ENCODE measurements around the gene SULT4A1. TPM values are rescaled to one million over a fixed set of nuclear protein-coding genes. Genes with fewer than 3 reads are reported as not detected.

The SULT4A1 gene
- total RNA-seq, 1 experiment from 2014 or later, result 12.6 TPM

DNA sequence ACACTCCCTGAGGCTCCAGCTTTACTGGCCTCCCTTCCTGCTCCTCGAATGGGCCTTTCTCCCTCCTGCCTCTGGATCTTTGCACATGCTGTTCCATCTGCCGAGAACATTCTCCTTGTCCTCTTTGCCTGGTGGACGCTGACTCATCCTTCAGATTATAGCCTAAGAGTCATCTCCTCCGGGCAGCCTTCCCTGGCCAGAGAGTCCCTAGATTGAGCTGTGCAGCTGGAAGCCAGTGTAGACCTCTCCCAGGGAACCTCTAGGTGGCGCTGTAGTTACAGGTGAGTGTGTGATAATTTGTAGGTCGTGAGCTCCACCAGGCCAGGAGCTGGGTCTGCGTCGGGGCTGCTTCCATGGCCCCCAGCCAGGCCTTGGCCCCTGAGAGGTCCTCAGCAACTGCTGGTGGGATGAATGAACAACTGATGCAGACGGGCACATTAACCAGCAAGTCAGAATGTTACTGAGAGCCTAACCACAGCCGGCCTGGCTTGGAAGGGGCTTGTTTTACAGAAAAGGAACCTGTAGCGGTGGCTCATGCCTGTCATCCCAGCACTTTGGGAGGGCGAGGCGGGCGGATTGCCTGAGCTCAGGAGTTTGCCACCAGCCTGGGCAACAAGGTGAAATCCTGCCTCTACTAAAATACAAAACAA, 20.8 kb upstream of the SULT4A1 start (continued):
- TF ChIP-seq, protein P1, sequence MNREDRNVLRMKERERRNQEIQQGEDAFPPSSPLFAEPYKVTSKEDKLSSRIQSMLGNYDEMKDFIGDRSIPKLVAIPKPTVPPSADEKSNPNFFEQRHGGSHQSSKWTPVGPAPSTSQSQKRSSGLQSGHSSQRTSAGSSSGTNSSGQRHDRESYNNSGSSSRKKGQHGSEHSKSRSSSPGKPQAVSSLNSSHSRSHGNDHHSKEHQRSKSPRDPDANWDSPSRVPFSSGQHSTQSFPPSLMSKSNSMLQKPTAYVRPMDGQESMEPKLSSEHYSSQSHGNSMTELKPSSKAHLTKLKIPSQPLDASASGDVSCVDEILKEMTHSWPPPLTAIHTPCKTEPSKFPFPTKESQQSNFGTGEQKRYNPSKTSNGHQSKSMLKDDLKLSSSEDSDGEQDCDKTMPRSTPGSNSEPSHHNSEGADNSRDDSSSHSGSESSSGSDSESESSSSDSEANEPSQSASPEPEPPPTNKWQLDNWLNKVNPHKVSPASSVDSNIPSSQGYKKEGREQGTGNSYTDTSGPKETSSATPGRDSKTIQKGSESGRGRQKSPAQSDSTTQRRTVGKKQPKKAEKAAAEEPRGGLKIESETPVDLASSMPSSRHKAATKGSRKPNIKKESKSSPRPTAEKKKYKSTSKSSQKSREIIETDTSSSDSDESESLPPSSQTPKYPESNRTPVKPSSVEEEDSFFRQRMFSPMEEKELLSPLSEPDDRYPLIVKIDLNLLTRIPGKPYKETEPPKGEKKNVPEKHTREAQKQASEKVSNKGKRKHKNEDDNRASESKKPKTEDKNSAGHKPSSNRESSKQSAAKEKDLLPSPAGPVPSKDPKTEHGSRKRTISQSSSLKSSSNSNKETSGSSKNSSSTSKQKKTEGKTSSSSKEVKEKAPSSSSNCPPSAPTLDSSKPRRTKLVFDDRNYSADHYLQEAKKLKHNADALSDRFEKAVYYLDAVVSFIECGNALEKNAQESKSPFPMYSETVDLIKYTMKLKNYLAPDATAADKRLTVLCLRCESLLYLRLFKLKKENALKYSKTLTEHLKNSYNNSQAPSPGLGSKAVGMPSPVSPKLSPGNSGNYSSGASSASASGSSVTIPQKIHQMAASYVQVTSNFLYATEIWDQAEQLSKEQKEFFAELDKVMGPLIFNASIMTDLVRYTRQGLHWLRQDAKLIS (CRISPR knock-in tag; IDR thresholded peaks at IDR 0.05; ENCODE audit: borderline replicate concordance), result no peak
- no peak for TF ChIP-seq ZNF423 (CRISPR knock-in tag; IDR thresholded peaks at IDR 0.05)

DNA sequence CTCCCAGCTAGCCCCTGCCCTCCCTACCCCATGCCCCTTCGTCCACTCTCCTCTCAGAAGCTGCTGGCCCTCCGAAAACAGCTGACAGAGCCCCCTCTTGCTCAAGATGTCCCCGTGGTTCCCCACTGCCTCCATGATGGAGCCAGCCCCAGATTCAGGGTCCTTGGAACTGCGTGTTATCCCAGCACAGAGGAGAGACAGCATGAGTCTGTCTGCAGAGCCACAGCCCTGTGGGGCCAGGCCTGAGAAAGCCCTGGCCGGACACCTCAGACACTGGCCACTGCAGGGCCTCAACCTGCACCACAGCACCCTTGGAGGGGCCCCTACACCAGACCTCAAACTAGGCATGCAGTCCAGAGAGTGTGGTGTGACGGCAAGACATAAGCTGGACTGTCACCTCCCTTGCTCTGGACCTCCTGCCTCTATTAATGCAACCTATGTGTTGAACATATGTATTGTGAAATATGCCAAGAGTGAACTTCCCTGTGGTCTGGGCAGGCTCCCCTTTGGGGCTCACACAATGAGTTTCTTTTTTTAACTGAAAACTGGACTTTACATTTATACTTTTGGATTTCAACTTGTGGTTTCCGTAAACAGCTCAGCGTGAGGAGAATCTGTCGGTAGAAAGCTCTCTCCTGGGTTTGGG, 19.9 kb upstream of the SULT4A1 start:
- CTCF ChIA-PET, result interaction anchor here (0.6 to 4.5 kb wide), 50 partner anchors 8 to 802 kb away, joined by 3 to 162 read pairs (median 5); partner anchors contain the start of genes EFCAB6, PNPLA3, PNPLA5 and SAMM50
- no peak for DNase-seq (ENCODE audit: low spot score)
- no peak overlapping the region for H3K27ac Mint-ChIP-seq
- no peak for ATAC-seq
- H3K9me3 Mint-ChIP-seq, result no peaks in the 10 kb centered on the region
- peaks cover 4% of the 10 kb centered on the region for H3K4me1 Mint-ChIP-seq
- TF ChIP-seq ZNF671 (CRISPR knock-in tag; IDR thresholded peaks at IDR 0.05) (no peak), HMGA2 (CRISPR knock-in tag; IDR thresholded peaks at IDR 0.05) (no peak)
- no peaks in the 10 kb centered on the region; the same call in 1 of the 2 replicates for H3K36me3 Mint-ChIP-seq
- no peak overlapping the region for H3K4me3 Mint-ChIP-seq
- H3K27me3 Mint-ChIP-seq (ENCODE audit: low read depth), result no peaks in the 10 kb centered on the region
- POLR2A ChIA-PET, result no interaction called here

GRCh38 chr22:43881091-43882061, 19.1 kb upstream of the SULT4A1 start:
- CTCF ChIA-PET, result interaction anchor here (0.9 to 4.5 kb wide), 3 partner anchors 16 to 85 kb away, joined by 3 to 162 read pairs (median 5); partner anchors contain the start of gene PNPLA5
- no peaks in the 10 kb centered on the region for H3K9me3 Mint-ChIP-seq
- H3K4me1 Mint-ChIP-seq, result peaks cover 4% of the 10 kb centered on the region
- ATAC-seq (no peak), DNase-seq (ENCODE audit: low spot score) (no peak)
- no peak overlapping the region for H3K27ac Mint-ChIP-seq
- no peaks in the 10 kb centered on the region; the same call in 1 of the 2 replicates for H3K36me3 Mint-ChIP-seq
- no peaks in the 10 kb centered on the region for H3K27me3 Mint-ChIP-seq (ENCODE audit: low read depth)
- no peak overlapping the region for H3K4me3 Mint-ChIP-seq
- POLR2A ChIA-PET, result no interaction called here
- TF ChIP-seq ZNF232 (CRISPR knock-in tag; IDR thresholded peaks at IDR 0.05), result no peak
- TF ChIP-seq CREB1 (CRISPR knock-in tag; IDR thresholded peaks at IDR 0.05), result no peak
- TF ChIP-seq, protein P1 (CRISPR knock-in tag; IDR thresholded peaks at IDR 0.05; ENCODE audit: borderline replicate concordance), result no peak
- TF ChIP-seq MYBL2 (CRISPR knock-in tag; IDR thresholded peaks at IDR 0.05), result no peak
- no peak for TF ChIP-seq ZNF423 (CRISPR knock-in tag; IDR thresholded peaks at IDR 0.05)
- no peak for TF ChIP-seq EMX1 (CRISPR knock-in tag; IDR thresholded peaks at IDR 0.05)
- TF ChIP-seq, protein P2, sequence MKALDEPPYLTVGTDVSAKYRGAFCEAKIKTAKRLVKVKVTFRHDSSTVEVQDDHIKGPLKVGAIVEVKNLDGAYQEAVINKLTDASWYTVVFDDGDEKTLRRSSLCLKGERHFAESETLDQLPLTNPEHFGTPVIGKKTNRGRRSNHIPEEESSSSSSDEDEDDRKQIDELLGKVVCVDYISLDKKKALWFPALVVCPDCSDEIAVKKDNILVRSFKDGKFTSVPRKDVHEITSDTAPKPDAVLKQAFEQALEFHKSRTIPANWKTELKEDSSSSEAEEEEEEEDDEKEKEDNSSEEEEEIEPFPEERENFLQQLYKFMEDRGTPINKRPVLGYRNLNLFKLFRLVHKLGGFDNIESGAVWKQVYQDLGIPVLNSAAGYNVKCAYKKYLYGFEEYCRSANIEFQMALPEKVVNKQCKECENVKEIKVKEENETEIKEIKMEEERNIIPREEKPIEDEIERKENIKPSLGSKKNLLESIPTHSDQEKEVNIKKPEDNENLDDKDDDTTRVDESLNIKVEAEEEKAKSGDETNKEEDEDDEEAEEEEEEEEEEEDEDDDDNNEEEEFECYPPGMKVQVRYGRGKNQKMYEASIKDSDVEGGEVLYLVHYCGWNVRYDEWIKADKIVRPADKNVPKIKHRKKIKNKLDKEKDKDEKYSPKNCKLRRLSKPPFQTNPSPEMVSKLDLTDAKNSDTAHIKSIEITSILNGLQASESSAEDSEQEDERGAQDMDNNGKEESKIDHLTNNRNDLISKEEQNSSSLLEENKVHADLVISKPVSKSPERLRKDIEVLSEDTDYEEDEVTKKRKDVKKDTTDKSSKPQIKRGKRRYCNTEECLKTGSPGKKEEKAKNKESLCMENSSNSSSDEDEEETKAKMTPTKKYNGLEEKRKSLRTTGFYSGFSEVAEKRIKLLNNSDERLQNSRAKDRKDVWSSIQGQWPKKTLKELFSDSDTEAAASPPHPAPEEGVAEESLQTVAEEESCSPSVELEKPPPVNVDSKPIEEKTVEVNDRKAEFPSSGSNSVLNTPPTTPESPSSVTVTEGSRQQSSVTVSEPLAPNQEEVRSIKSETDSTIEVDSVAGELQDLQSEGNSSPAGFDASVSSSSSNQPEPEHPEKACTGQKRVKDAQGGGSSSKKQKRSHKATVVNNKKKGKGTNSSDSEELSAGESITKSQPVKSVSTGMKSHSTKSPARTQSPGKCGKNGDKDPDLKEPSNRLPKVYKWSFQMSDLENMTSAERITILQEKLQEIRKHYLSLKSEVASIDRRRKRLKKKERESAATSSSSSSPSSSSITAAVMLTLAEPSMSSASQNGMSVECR (CRISPR knock-in tag; IDR thresholded peaks at IDR 0.05; ENCODE audit: borderline replicate concordance), result no peak
- no peak for TF ChIP-seq PRRX2 (CRISPR knock-in tag; IDR thresholded peaks at IDR 0.05)
- TF ChIP-seq CTCF (IDR thresholded peaks at IDR 0.05), result no peak
- no peak for TF ChIP-seq SP1 (CRISPR knock-in tag; conservative IDR thresholded peaks at IDR 0.05)
- no peak for TF ChIP-seq ZNF121 (CRISPR knock-in tag; IDR thresholded peaks at IDR 0.05)
- no peak for TF ChIP-seq OVOL2 (CRISPR knock-in tag; IDR thresholded peaks at IDR 0.05; ENCODE audit: borderline replicate concordance)
- no peak for TF ChIP-seq ATF1 (CRISPR knock-in tag; IDR thresholded peaks at IDR 0.05)

Measured in WTC11 (cell line).